Parathyroid adenoma (tissue), 2 donors: ENCODE results near the gene PLOD3.

Experiments
- H2AFZ ChIP-seq: fragments of 300-600 bp; sonication (generic); one replicate; pipeline ENCODE4 v1.7.0; 2017; ENCODE audit warnings: antibody characterized with exemption, mild to moderate bottlenecking
- H3K27ac ChIP-seq: fragments of 300-600 bp; sonication (generic); one replicate; pipeline ENCODE4 v1.7.0; 2017
- H3K27me3 ChIP-seq: fragments of 300-600 bp; sonication (generic); one replicate; pipeline ENCODE4 v1.7.0; 2017; ENCODE audit warnings: low read length; ENCODE audit not compliant: control insufficient read depth, insufficient read depth
- H3K36me3 ChIP-seq: fragments of 300-600 bp; sonication (generic); one replicate; pipeline ENCODE4 v1.7.0; 2017; ENCODE audit warnings: low read length; ENCODE audit not compliant: control insufficient read depth, insufficient read depth
- H3K4me1 ChIP-seq: fragments of 300-600 bp; sonication (generic); one replicate; pipeline ENCODE4 v1.7.0; 2017; ENCODE audit warnings: control low read depth
- H3K4me2 ChIP-seq: fragments of 300-600 bp; sonication (generic); one replicate; pipeline ENCODE4 v1.7.0; 2017; ENCODE audit warnings: low read length
- H3K4me3 ChIP-seq: fragments of 300-600 bp; sonication (generic); one replicate; pipeline ENCODE4 v1.7.0; 2017; ENCODE audit warnings: low read depth, low read length
- H3K79me2 ChIP-seq: fragments of 300-600 bp; sonication (generic); one replicate; pipeline ENCODE4 v1.7.0; 2017; ENCODE audit warnings: control low read depth
- H3K9ac ChIP-seq: fragments of 300-600 bp; sonication (generic); one replicate; pipeline ENCODE4 v1.7.0; 2017; ENCODE audit warnings: mild to moderate bottlenecking
- H3K9me3 ChIP-seq: fragments of 300-600 bp; sonication (generic); one replicate; pipeline ENCODE4 v1.7.0; 2017; ENCODE audit warnings: low read length; ENCODE audit not compliant: control insufficient read depth
- TF ChIP-seq, protein P1 (sequence below): fragments of 300-600 bp; sonication (generic); IDR thresholded peaks from one replicate; pipeline ENCODE4 v1.7.0; 2017; ENCODE audit warnings: antibody characterized with exemption, mild to moderate bottlenecking
- donor health status: primary hyperparathyroidism.

Gene PLOD3

GRCh38 chr7:101174322-101174854, 43.0 kb downstream of the PLOD3 start:
- Histone ChIP-seq H3K36me3 (no peaks in the 10 kb centered on the region), H3K9ac (no peak overlapping the region), H2AFZ (no peak overlapping the region), H3K27me3 (peaks cover 34% of the 10 kb centered on the region), H3K4me2 (no peak overlapping the region), H3K4me3 (no peak overlapping the region), H3K4me1 (peaks cover 12% of the 10 kb centered on the region), H3K9me3 (no peaks in the 10 kb centered on the region), H3K79me2 (no peaks in the 10 kb centered on the region), H3K27ac (no peak overlapping the region)
- TF ChIP-seq, protein P1, sequence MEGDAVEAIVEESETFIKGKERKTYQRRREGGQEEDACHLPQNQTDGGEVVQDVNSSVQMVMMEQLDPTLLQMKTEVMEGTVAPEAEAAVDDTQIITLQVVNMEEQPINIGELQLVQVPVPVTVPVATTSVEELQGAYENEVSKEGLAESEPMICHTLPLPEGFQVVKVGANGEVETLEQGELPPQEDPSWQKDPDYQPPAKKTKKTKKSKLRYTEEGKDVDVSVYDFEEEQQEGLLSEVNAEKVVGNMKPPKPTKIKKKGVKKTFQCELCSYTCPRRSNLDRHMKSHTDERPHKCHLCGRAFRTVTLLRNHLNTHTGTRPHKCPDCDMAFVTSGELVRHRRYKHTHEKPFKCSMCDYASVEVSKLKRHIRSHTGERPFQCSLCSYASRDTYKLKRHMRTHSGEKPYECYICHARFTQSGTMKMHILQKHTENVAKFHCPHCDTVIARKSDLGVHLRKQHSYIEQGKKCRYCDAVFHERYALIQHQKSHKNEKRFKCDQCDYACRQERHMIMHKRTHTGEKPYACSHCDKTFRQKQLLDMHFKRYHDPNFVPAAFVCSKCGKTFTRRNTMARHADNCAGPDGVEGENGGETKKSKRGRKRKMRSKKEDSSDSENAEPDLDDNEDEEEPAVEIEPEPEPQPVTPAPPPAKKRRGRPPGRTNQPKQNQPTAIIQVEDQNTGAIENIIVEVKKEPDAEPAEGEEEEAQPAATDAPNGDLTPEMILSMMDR = no peak

- Histone ChIP-seq H3K9me3 (no peaks in the 10 kb centered on the region), H3K27ac (no peak overlapping the region), H3K27me3 (peaks cover 34% of the 10 kb centered on the region), H3K4me1 (peaks cover 12% of the 10 kb centered on the region), H2AFZ (peak overlapping the region; percentile 36), H3K9ac (no peak overlapping the region), H3K79me2 (no peaks in the 10 kb centered on the region), H3K4me3 (no peak overlapping the region), H3K36me3 (no peaks in the 10 kb centered on the region), H3K4me2 (no peak overlapping the region)
- TF ChIP-seq, protein P1 = no peak
Measured at GRCh38 chr7:101173752-101174244, 43.6 kb downstream of the PLOD3 start.

GRCh38 chr7:101172854-101173751, 44.3 kb downstream of the PLOD3 start:
- no peak overlapping the region for H3K4me3 ChIP-seq
- H3K4me2 ChIP-seq = peak overlapping the region; percentile 18
- H3K27ac ChIP-seq = no peak overlapping the region
- peaks cover 12% of the 10 kb centered on the region for H3K4me1 ChIP-seq
- H2AFZ ChIP-seq = peak overlapping the region; percentile 36
- no peaks in the 10 kb centered on the region for H3K9me3 ChIP-seq
- H3K9ac ChIP-seq = no peak overlapping the region
- H3K27me3 ChIP-seq = peaks cover 34% of the 10 kb centered on the region
- no peaks in the 10 kb centered on the region for H3K36me3 ChIP-seq
- no peaks in the 10 kb centered on the region for H3K79me2 ChIP-seq
- TF ChIP-seq, protein P1 = no peak

DNA sequence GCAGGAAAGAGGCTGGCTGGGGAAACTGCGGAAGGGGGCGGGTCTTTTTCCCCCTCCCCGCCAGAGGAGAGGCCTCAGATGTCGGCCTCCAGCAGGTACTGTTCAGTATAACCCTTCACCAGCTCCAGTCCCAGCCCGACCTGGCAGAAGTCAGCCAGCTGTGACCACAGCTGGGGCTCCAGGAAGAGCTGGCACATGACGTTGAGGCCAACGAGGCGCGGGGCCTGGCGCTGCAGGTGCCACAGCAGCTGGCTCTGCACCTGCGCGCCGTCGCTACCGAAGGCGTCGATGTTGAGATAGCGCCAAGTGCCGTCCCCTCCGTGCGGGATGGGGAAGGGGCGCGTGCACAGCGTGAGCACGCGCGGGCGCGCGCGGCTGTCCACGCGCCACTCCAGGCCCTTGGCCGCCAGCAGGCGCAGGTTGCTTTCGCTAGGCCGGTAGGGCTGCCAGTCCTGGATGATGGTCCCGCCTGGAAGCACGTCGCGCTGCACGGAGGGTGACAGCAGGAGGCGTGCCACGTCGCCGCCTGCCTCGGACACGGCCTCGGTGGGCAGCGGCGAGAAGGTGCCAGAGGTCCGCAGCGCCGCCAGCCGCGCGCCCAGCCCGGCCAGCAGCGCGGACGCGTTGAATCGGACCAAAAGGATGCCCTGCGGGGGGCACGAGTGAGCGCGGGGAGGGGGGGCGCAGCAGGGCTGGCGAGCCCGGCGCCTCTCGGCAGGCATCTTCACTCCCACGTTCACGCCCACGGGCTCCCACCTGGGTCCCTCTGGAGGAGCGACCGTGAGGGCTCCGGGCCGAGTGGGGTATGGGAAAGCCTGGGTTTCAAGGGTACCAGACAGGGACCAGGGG, 45.2 kb downstream of the PLOD3 start:
- Histone ChIP-seq H3K9me3 (no peaks in the 10 kb centered on the region), H2AFZ (peak overlapping the region; percentile 13), H3K27me3 (peaks cover 34% of the 10 kb centered on the region), H3K4me1 (peaks cover 12% of the 10 kb centered on the region), H3K9ac (no peak overlapping the region), H3K4me3 (no peak overlapping the region), H3K4me2 (peak overlapping the region; percentile 33), H3K36me3 (no peaks in the 10 kb centered on the region), H3K27ac (no peak overlapping the region), H3K79me2 (no peaks in the 10 kb centered on the region)
- TF ChIP-seq, protein P1 = no peak
